H1 (cell line): ENCODE measurements around the gene PDLIM4. TPM values are rescaled to one million over a fixed set of nuclear protein-coding genes. Genes with fewer than 3 reads are reported as not detected.

Experiments
- CHD7 ChIP-seq: fragments of 300-600 bp; sonication (generic); IDR thresholded peaks from 2 replicates; pipeline ENCODE4 v1.7.1; 2012; ENCODE audit warnings: low read length, moderate library complexity, mild to moderate bottlenecking, inconsistent platforms; ENCODE audit not compliant: insufficient replicate concordance
- RFX5 ChIP-seq: IDR thresholded peaks from 2 replicates; pipeline ENCODE4 v1.6.1; 2011; ENCODE audit warnings: low read depth, low read length, improper control_type of control experiment, borderline replicate concordance
- polyA plus RNA-seq, 7 experiments: library from polyadenylated mRNA; depleted of rRNA in 3 of 7; stranded (reverse) in 5 of 7; unstranded in 2 of 7; fragments of >200 nt in 5 of 7; fragments of 200-250 nt in 2 of 7; gene quantifications; 1 replicate in 5 of 7; 2 replicates in 1 of 7; 4 replicates in 1 of 7; pipeline versions ENCODE4 v1.2.1 to v1.2.3, GENCODE V29; 2011 to 2013; ENCODE audit warnings: missing spikeins in 2 of 7, mixed read lengths in 2 of 7
- total RNA-seq: library from RNA; stranded (reverse); fragmentation: NEBNext Ultra II Directional; extraction: Animal tissue kit (Norgen Biotek cat#: 25700); gene quantifications from 2 replicates; pipeline ENCODE4 v1.2.1, GENCODE V29; 2021

PDLIM4 gene
- total and polyA plus RNA-seq, 2 of the 8 experiments (the other 6 are each of a cell fraction or from before 2014, with no cell fraction given), result 10.7 to 29.1 TPM

GRCh38 chr5:132230871-132231270 lies 26.6 kb upstream of the PDLIM4 start (continued):
- no peak for TF ChIP-seq CHD7
- TF ChIP-seq RFX5, result no peak
